Cerebellar cortex (tissue), 1 donor: ENCODE results near the gene EMID1.
"Not testable (repeated sequence)": the region's sequence is repeated elsewhere in the genome, so short reads cannot be mapped to it uniquely, and the experiment has no call there.

Experiments
- DNase-seq: peaks from one replicate; pipeline ENCODE4 v3.0.0-alpha.2; 2015; ENCODE audit warnings: low spot score

Gene EMID1

DNA sequence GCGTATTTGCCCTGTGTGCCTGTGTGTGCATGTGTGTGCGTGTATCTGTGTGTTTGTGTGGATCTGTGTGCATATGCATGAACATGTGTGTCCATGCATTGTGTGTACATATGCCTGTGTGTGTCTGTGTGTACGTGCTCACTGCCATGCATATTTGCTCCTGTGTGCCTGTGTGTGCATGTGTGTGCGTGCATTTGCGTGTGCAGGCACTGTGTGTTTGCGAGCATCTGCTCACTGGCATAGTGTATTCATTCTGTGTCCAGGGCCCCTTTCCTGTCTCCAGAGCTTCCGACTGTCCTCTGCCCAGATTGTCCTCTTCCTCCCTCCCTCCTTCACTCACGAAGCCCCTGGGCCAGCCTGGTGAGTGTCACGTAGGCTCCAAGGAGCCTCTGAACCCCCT lies 5.8 kb downstream of the EMID1 start:
- no peak for DNase-seq

DNA sequence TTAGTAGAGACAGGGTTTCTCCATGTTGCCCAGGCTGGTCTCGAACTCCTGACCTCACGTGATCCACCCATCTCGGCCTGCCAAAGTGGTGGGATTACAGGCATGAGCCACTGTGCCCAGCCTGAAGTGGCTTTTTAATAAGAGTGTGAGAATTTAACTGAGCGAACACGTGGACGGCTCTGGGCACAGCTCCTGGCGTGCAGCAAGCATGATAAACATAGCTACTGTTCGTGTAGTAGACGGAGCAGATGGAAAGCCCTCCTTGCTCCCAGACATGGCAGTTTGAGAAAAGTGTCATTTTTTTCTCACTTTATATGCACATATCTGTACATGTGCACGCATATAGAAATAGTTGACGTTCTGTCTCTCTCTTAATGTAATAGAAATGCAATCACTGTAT lies 7.0 kb downstream of the EMID1 start:
- DNase-seq, result peak; percentile 52

GRCh38 chr22:29213493-29213892 lies 7.8 kb downstream of the EMID1 start:
- no peak for DNase-seq

DNA sequence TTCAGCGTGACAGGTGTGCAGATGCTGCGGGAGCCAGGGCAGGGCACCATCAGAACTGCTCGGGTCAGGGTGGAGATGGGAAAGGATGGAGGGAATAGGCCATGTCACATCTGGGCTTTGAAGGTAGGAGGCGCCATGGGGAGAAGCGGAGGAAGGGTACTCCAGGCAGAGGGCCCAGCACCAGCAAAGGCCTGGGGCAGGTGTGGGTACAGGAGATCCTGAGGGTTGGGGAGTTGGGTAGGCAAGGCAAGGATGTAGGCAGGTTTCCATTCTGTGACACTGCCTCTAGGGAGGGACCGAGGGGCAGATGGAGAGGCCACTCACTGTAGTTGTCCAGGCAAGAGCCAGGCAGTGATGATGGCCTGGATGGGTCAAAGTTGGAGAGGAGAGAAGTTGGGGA lies 8.5 kb downstream of the EMID1 start:
- no peak for DNase-seq

DNA sequence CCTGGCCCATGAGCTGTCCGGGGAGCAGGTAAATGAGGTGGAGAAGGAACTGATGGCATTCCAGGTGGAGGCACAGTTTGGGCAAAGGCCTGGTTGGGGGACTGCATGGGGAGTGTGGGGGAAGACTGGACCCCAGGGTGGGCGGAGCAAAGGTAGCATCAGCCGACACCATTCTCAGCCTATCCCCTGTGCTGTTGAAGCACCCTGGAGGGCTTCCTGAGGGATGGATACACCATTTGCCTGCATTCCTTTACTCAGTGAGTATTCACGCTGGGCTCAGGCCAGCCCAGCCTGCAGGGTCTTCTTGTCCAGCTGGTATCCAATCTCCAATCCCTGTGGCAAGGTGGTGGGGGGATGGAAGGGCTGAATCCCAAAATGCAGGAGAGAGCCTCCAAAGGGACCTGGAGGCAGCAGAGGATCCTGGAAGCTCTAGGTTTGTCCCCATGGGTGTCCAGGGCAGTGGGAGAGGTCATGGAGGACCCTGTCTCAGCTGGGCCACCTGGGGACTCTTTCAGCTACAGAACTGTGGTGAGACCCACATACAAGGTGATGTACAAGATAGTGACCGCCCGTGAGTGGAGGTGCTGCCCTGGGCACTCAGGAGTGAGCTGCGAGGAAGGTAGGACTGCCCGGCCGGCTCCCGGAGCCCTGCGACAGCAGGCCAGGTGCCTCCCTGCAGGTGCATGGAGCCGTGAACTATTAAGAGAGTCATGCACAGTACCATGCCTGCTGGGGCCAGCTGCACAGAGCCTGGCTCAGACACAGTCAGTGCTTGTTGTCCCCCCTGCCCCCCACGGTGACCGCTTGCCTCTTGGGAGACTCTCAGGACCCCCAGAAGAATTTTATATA lies 9.5 kb downstream of the EMID1 start:
- DNase-seq, result no peak

- DNase-seq, result no peak
Measured at GRCh38 chr22:29216011-29216872, 10.5 kb downstream of the EMID1 start.

DNA sequence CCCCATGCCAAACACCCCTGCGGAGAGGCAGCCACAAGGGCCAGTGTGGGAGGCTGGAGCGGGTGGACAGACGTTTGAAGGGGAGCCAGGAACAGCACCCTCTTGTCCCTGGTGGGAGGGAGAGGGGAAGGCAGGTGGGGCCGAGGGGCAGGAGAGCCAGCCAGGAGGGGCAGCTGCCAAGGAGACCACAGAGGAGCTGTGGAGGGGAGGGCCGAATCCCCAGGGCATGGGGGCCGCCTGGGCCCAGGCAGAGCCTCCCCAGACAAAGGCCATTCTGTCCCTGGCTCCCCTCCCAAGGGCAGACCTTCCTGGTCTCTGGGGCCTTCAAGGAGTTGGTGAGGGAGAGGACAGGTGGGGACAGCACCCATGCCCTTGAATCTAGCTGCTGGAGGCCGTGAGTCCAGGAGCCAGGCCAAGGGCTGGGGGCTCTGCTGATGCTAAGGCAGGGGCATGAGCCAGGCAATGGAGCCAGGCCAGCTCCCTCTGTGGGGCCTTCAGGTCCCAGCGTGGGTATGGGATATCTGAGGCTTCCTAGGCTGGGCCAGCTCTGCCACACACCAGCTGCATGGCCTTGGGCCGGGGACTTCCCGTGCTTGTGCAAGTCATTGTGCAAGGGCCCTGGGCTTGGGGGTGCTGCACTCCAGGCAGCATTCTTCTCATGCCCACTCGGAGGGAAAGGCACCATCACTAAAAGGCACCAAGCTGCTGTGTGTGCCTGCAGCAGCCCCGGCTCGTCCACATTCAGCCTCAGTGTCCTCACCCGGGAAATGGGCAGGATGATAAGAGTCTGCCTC lies 11.4 kb downstream of the EMID1 start:
- no peak for DNase-seq

DNA sequence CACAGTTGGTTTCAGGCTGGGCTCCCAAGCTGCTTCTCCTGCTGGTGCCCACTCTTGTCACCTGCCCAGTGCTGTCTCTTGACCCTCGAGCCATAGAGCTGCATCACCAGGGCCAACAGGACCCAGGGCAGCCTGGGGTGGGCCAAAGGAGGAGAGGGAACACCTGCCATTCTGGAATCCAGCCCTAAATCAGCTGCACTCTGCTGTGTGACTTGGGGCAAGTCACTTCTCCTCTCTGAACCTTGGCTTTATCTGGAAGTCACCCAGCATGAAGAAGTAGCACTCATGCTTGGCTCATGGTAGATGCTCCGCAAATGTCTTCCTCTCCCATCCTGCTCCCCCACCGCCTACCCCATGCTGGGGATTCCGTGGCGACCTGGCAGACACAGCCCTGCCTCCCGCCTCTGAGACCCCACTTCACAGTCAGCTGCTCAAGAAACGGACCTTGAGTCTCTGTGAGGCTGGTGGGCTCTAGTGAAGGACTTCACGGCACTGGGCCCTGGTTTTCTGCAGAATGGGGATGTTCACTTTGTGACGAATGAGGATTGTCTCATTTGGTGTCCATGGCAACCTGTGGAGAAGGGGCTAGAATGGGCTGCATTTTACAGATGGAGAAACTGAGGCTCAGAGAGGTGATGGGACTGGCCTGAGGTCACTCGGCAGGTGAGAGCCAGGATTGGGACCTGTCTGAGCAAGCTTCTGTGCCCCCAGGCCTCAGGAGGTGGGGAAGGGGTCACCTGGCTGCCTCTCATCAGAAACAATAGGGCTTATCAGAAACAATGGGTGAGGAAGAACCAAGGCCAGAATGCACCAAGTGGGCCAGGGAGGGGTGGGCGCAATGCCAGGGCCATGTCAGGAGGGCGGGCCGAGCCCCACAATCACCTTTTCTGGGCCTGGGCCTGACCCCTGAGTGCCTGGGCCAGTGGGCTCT lies 12.4 kb downstream of the EMID1 start:
- DNase-seq, result no peak

- DNase-seq, result no peak
Measured at GRCh38 chr22:29218758-29219408, 13.2 kb downstream of the EMID1 start.

- DNase-seq, result not testable (repeated sequence)
Measured at GRCh38 chr22:29219409-29219782, 13.7 kb downstream of the EMID1 start.

DNA sequence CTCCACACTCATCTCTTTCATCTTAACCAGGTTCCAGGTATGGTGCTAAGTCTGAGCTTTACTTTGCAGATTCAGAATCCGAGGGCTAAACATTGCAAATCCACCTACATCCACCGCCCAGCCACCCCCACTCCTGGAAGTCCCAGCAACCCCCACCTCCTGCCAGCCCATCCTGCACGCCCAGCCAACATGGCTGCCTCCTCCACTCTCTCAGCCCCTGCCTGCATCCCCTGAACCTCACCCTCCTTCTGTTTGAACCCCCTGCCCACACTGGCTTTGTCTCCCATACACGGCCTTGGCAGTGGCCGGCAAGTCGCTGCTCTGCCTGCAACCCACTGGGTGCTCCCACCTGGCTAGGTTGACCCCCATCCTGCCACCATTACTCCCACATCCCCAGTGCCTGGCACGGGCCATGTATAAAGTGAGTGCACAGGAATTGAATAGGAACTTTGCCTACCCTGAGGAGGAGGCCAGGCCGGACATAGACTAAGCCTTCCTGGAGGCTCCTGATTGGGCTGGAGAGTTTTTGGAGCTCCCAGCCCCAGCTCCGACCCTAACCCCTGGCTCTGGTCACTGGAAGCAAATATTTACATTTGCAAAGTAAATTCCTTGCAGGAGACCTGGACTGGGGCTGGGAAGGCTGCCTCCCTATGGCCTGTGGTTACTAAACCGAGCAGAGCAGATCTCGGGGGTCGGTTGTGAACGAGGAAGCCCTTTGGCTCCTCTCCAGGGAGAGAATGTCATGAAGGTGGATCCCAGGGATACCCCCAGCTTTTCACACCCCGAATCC lies 14.4 kb downstream of the EMID1 start:
- no peak for DNase-seq

- no peak for DNase-seq
Measured at GRCh38 chr22:29224121-29224858, 18.6 kb downstream of the EMID1 start.

- no peak for DNase-seq
Measured at GRCh38 chr22:29224859-29225410, 19.2 kb downstream of the EMID1 start.

DNA sequence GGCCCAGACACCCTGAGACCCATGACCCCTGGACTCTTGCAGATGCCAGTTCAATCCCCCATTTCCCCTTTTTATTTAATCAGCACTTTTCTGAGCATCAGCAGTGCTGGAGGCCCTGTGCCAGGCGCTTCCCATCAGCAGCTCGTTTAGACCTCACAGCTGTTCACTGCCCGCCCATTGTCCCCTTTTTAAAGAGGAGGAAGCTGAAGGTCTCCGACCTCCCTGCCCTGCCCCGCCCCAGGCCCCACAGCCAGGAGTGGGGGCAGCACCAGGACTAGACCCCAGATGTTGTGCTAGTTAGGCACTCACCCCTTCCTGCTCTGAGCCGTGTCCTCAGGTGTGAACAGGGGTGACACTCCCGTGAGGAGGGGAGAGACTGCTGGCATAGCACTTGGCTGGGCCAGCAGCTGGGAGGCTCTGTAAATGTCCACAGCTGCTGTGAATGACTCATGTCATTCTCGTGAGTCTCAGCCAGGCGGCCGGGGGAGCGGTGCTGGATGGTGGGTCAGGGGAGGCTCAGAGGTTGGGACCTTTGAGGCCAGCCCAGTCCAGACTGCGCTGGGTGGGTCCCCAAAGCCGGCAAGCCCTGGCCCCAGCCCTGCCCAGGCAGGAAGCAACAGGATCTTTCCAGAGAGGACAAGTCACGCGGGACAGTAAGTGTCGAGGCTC lies 19.9 kb downstream of the EMID1 start:
- no peak for DNase-seq

- no peak for DNase-seq
Measured at GRCh38 chr22:29226351-29226981, 20.8 kb downstream of the EMID1 start.

- no peak for DNase-seq
Measured at GRCh38 chr22:29230972-29231875, 25.5 kb downstream of the EMID1 start.
